ENCODE data around the gene CPSF3.
A peak's percentile ranks its signal among the peaks of the same experiment; 100 is the strongest.

DNA sequence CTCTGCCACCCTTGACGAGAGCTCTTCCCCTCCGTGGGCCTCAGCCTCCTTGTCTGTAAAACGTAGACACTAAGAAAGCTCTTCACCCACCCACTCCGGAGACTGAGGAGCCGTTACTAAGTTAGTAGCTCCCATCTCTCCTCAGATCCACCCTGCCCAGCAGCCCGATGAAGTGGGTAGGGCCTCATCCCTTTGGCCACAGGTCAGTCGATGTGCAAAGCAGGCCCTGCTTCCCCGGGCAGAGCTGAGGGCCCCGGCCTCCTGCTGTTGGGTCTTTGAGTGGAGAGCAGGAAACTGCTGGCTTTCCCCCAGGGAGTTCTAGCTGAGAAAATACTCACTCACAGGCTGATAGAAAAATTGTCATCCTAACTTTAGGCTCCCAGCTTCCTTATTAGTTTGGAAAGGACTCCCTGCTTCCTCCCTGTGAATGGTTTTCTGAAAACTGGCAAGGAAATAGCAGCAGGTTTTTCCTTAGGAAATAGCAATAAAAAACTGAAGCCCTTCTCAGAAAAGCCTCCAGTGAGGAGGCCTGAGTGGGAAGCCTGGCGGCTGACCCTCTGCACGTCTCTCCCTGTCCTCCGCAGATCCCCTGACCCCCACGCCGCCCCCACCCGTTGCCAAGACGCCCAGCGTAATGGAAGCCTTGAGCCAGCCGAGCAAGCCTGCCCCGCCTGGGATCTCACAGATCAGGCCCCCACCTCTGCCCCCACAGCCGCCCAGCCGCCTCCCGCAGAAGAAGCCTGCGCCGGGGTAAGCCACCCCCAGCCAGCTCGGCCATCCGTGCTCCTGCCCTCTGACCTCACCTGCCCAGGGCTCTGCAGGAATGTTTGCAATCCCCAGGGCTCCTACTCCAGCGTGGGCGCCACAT, 30.3 kb upstream of the CPSF3 start:
- peak in 1 of 2 donors; percentile 17 for TF ChIP-seq POLR2AphosphoS5 (IDR thresholded peaks at IDR 0.05; ENCODE audit: insufficient read depth in 1 of 2, low read depth in 1 of 2)
- TF ChIP-seq, protein P1, sequence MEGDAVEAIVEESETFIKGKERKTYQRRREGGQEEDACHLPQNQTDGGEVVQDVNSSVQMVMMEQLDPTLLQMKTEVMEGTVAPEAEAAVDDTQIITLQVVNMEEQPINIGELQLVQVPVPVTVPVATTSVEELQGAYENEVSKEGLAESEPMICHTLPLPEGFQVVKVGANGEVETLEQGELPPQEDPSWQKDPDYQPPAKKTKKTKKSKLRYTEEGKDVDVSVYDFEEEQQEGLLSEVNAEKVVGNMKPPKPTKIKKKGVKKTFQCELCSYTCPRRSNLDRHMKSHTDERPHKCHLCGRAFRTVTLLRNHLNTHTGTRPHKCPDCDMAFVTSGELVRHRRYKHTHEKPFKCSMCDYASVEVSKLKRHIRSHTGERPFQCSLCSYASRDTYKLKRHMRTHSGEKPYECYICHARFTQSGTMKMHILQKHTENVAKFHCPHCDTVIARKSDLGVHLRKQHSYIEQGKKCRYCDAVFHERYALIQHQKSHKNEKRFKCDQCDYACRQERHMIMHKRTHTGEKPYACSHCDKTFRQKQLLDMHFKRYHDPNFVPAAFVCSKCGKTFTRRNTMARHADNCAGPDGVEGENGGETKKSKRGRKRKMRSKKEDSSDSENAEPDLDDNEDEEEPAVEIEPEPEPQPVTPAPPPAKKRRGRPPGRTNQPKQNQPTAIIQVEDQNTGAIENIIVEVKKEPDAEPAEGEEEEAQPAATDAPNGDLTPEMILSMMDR (IDR thresholded peaks at IDR 0.05), result no peak

Measured in vagina (tissue), 2 donors.